ENCODE data around the gene DLGAP1.

- TF ChIP-seq CTCF (IDR thresholded peaks at IDR 0.05; ENCODE audit: low read depth, low read length) (no peak), POLR2A (IDR thresholded peaks at IDR 0.05; ENCODE audit: extremely low read depth, insufficient read length) (no peak), MYC (IDR thresholded peaks at IDR 0.05; ENCODE audit: low read depth, low read length) (no peak)
- TF ChIP-seq, protein P1, sequence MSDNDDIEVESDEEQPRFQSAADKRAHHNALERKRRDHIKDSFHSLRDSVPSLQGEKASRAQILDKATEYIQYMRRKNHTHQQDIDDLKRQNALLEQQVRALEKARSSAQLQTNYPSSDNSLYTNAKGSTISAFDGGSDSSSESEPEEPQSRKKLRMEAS (IDR thresholded peaks at IDR 0.05; ENCODE audit: low read depth, low read length), result no peak
These were observed 256.2 kb downstream of the DLGAP1 start for GRCh38 chr18:4198956-4199355.

Measured in NB4 (cell line).